Activated CD8-positive, alpha-beta T cell treated with anti-CD3 and anti-CD28 coated beads for 36 hours (primary cell): ENCODE data around the gene ANK3. TPM values are rescaled to one million over a fixed set of nuclear protein-coding genes. Genes with fewer than 3 reads are reported as not detected.

Experiments
- ATAC-seq: fragments of 200-7000 bp; cut with Tn5 transposase; one replicate; pipeline ENCODE4 v1.10.0; 2021; ENCODE audit warnings: mild to moderate bottlenecking, moderate library complexity
- CTCF ChIA-PET: fragments of 350-600 bp; sonication (Branson Sonifier 250); formaldehyde crosslinking; loops from one replicate; lab custom pipeline; 2021; ENCODE audit warnings: antibody characterized with exemption; lab: Charles Lee
- POLR2A ChIA-PET: fragments of 350-600 bp; sonication (Branson Sonifier 250); formaldehyde crosslinking; loops from one replicate; lab custom pipeline; 2021; ENCODE audit warnings: antibody characterized with exemption; lab: Charles Lee
- DNase-seq: peaks from one replicate; pipeline ENCODE4 v3.0.0-alpha.2; 2020
- H3K27ac Mint-ChIP-seq: one replicate; pipeline ENCODE4 v1.8.0; 2021; ENCODE audit warnings: mild to moderate bottlenecking, mixed read lengths
- H3K27me3 Mint-ChIP-seq: one replicate; pipeline ENCODE4 v1.8.0; 2021; ENCODE audit warnings: mixed read lengths
- H3K36me3 Mint-ChIP-seq: one replicate; pipeline ENCODE4 v1.8.0; 2021; ENCODE audit warnings: low read depth, mixed read lengths
- H3K4me1 Mint-ChIP-seq: one replicate; pipeline ENCODE4 v1.8.0; 2021; ENCODE audit warnings: low read depth, mixed read lengths
- H3K4me3 Mint-ChIP-seq: one replicate; pipeline ENCODE4 v1.8.0; 2021; ENCODE audit warnings: mild to moderate bottlenecking, moderate library complexity, mixed read lengths
- H3K9me3 Mint-ChIP-seq: one replicate; pipeline ENCODE4 v1.8.0; 2021; ENCODE audit warnings: mixed read lengths
- CTCF ChIP-seq: fragments of 200-600 bp; IDR thresholded peaks from one replicate; pipeline ENCODE4 v1.8.0; 2022; ENCODE audit warnings: antibody characterized with exemption, mild to moderate bottlenecking
- intact Hi-C: fragments of 100-400 bp; cut with micrococcal nuclease; formaldehyde crosslinking; loops from one replicate; pipeline ENCODE4 v1.10.0; 2022
- total RNA-seq, 2 experiments: library from RNA; stranded (reverse); gene quantifications; one replicate each; pipeline ENCODE4 v1.2.3, GENCODE V29; 2021

The ANK3 gene
- total RNA-seq, 2 experiments from 2014 or later = 10.3 to 12.0 TPM

DNA sequence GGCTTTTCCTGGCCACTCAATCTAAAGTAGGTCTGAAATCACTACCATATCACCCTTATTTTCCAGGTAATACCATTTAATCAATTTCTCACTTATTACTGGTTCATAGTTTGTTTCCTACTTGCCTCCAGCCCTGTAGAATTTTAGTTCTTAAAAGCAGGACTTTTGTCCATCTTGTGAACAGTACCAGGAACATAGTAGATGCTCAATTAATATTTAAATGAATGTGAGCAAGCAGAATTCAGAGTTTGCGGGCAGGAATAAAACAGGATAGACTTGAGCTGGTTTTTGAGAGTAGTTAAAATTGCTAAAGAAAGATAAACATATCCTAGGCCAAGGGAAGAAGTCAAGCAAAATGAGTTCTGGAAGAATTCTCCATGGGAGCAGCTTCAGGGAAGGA is 77.9 kb downstream of the ANK3 start:
- Mint-ChIP-seq H3K9me3 (no peaks in the 10 kb centered on the region), H3K27me3 (no peaks in the 10 kb centered on the region), H3K36me3 (no peaks in the 10 kb centered on the region), H3K4me3 (no peak overlapping the region), H3K27ac (no peak overlapping the region), H3K4me1 (peaks cover 8% of the 10 kb centered on the region)
- intact Hi-C loops = no loop called here
- no peak for TF ChIP-seq CTCF
- DNase-seq (no peak), ATAC-seq (no peak)
- POLR2A ChIA-PET = no interaction called here
- CTCF ChIA-PET = interaction anchor here (1.5 kb wide), 1 partner anchor 335 kb away, joined by 4 read pairs; no protein-coding TSS in a partner anchor

- TF ChIP-seq CTCF = no peak
- Mint-ChIP-seq H3K9me3 (no peaks in the 10 kb centered on the region), H3K36me3 (no peaks in the 10 kb centered on the region), H3K27ac (no peak overlapping the region), H3K4me1 (peaks cover 8% of the 10 kb centered on the region), H3K4me3 (no peak overlapping the region), H3K27me3 (no peaks in the 10 kb centered on the region)
- DNase-seq (no peak), ATAC-seq (no peak)
- CTCF ChIA-PET = no interaction called here
- POLR2A ChIA-PET = no interaction called here
- intact Hi-C loops = no loop called here
Measured at GRCh38 chr10:60310740-60311139, 78.9 kb downstream of the ANK3 start.

GRCh38 chr10:60309891-60310290 is 79.8 kb downstream of the ANK3 start:
- Mint-ChIP-seq H3K4me1 (peaks cover 6% of the 10 kb centered on the region), H3K36me3 (no peaks in the 10 kb centered on the region), H3K4me3 (no peak overlapping the region), H3K9me3 (no peaks in the 10 kb centered on the region), H3K27me3 (no peaks in the 10 kb centered on the region), H3K27ac (no peak overlapping the region)
- ChIA-PET POLR2A (no interaction called here), CTCF (no interaction called here)
- intact Hi-C loops = no loop called here
- ATAC-seq (no peak), DNase-seq (no peak)
- no peak for TF ChIP-seq CTCF

DNA sequence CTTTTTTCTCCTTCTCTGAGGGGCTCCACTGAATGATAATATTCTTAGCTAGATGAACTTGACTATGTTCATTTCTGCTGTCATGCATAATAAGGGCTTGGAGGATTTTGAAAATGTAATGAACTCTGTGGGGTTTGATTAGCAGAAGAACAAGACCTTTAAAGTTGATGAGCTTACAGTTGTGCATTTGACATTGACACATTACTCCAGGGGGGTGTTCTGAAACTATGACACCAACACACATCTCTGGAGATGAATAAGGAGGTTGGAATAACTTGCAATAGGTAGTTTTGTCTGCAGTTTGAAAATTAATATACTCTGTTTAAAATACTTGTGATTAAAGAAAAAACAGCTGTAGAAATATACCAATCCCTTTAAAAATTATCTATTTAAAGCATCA is 80.3 kb downstream of the ANK3 start:
- Mint-ChIP-seq H3K4me1 (peaks cover 2% of the 10 kb centered on the region), H3K27ac (no peak overlapping the region), H3K27me3 (no peaks in the 10 kb centered on the region), H3K36me3 (no peaks in the 10 kb centered on the region), H3K9me3 (no peaks in the 10 kb centered on the region), H3K4me3 (no peak overlapping the region)
- ATAC-seq (no peak), DNase-seq (no peak)
- intact Hi-C loops = no loop called here
- TF ChIP-seq CTCF = no peak
- CTCF ChIA-PET = no interaction called here
- POLR2A ChIA-PET = no interaction called here

GRCh38 chr10:60305380-60305892 is 84.2 kb downstream of the ANK3 start:
- Mint-ChIP-seq H3K36me3 (no peaks in the 10 kb centered on the region), H3K4me1 (no peaks in the 10 kb centered on the region), H3K27ac (no peak overlapping the region), H3K27me3 (no peaks in the 10 kb centered on the region), H3K9me3 (no peaks in the 10 kb centered on the region), H3K4me3 (no peak overlapping the region)
- POLR2A ChIA-PET = no interaction called here
- CTCF ChIA-PET = interaction anchor here (1.8 kb wide), 1 partner anchor 10 kb away, joined by 3 read pairs; no protein-coding TSS in a partner anchor
- DNase-seq (no peak), ATAC-seq (no peak)
- intact Hi-C loops = no loop called here
- no peak for TF ChIP-seq CTCF
